ENCODE results near the gene PCDHB12.
"Not testable (repeated sequence)": the region's sequence is repeated elsewhere in the genome, so short reads cannot be mapped to it uniquely, and the experiment has no call there.

PCDHB12 gene

DNA sequence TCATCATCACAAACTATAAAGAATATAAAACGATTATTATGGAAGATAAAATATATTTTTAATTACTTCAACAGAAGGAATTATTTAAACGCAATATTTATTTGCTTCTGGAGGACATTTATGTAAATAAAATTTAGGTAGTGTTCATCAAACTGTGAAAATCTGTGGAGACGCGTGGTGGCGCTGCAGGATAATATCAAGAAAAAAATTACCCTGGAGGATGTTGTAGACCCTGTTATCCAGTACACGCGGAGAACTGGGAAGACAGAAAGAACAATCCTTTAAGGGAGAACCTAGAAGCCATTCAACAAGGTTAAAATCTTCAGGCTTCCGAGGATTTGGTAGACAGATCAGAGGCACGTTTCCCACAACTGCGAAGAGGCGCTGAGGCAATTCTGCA, at the start of gene PCDHB12:
Gene PCDHB12 (plus strand): TSS at position 242 of the 400 bp plus-strand sequence. CDS start 189 bp downstream, outside the sequence.
- DNase-seq (ENCODE audit: low read depth), result no peak

DNA sequence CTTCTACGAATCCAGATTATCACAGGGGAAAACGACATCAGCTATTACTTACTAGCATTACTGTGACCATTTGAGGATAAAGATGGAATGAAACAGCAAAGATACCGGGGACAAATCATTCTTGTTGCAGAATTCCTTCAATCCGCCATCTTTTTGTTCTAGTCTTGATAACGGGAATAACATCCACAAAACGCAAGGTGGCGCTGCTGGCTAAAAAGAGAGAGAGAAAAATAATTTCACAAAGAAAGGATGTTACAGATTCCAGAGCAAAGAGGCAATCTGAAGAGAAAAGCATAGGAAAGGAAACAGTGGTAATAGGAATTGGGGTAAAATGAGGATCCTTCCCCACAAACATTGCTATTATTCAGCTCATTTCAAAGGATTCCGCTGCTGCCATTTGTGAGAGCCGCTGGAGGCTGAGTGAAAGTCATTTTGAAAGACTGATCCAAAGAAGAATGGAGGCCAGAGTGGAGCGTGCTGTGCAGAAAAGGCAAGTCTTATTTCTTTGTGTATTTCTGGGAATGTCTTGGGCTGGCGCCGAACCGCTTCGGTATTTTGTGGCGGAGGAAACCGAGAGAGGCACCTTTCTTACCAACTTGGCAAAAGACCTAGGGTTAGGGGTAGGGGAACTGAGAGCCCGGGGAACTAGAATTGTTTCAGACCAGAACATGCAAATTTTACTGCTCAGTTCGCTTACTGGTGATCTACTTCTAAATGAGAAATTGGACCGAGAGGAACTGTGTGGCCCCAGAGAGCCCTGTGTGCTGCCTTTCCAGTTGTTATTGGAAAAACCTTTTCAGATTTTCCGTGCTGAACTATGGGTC, 35.9 kb upstream of the PCDHB12 start, which contains the start of gene PCDHB7:
Gene PCDHB7 (plus strand): TSS at position 264 of the 824 bp plus-strand sequence. CDS start 192 bp downstream, at position 456.
- no peak for DNase-seq (ENCODE audit: low read depth)

DNA sequence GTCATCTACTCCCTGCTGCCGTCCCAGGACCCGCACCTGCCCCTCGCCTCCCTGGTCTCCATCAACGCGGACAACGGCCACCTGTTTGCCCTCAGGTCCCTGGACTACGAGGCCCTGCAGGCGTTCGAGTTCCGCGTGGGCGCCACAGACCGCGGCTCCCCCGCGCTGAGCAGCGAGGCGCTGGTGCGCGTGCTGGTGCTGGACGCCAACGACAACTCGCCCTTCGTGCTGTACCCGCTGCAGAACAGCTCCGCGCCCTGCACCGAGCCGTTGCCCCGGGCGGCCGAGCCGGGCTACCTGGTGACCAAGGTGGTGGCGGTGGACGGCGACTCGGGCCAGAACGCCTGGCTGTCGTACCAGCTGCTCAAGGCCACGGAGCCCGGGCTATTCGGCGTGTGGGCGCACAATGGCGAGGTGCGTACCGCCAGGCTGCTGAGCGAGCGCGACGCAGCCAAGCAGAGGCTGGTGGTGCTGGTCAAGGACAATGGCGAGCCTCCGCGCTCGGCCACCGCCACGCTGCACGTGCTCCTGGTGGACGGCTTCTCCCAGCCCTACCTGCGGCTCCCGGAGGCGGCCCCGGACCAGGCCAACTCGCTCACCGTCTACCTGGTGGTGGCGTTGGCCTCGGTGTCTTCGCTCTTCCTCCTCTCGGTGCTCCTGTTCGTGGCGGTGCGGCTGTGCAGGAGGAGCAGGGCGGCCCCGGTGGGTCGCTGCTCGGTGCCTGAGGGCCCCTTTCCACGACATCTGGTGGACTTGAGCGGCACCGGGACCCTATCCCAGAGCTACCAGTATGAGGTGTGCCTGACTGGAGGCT, 34.0 kb upstream of the PCDHB12 start:
- DNase-seq (ENCODE audit: low read depth), result not testable (repeated sequence)

DNA sequence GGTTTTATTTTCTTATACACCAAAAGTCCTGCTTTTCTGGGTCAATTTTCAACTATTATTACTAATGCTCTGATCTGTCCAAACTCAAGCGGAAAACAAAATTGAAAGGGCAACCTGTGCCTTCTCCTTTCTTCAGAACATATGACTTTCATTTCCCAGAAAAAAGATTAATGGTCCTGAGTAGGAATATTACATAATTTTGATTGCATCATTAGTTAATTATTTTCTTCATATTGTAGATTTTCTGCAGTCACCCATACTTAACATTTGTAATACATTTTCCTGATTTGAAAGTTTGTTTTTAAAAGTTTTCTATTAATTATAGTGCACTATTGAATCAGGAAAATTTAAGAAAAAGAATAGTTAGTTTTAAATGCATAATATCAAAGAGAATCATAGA, 32.6 kb upstream of the PCDHB12 start:
- DNase-seq (ENCODE audit: low read depth), result no peak

DNA sequence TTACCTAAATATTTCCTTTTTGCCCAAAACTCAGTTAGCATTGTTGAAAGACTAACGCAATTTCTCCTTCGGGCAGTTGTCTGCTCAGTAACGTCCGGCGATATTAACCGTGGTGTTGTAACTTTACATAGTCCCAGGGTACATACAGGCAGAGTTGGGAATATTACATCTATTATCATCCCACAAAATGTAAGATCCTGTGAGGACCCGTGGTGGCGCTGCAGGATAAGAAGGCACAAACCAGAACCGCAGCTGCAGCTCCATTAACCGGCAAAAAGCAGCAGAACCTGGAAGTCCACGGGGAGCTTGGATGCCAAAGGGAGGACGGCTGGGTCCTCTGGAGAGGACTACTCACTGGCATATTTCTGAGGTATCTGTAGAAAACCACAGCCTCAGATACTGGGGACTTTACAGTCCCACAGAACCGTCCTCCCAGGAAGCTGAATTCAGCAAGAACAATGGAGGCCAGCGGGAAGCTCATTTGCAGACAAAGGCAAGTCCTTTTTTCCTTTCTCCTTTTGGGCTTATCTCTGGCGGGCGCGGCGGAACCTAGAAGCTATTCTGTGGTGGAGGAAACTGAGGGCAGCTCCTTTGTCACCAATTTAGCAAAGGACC, 30.8 kb upstream of the PCDHB12 start, which contains the start of gene PCDHB8:
Gene PCDHB8 (plus strand): TSS at position 214 of the 615 bp plus-strand sequence. CDS start 245 bp downstream, at position 459.
- not testable (repeated sequence) for DNase-seq (ENCODE audit: low read depth)

DNA sequence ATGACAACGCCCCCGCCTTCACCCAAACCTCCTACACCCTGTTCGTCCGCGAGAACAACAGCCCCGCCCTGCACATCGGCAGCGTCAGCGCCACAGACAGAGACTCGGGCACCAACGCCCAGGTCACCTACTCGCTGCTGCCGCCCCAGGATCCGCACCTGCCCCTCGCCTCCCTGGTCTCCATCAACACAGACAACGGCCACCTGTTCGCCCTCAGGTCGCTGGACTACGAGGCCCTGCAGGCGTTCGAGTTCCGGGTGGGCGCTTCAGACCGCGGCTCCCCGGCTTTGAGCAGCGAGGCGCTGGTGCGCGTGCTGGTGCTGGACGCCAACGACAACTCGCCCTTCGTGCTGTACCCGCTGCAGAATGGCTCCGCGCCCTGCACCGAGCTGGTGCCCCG, 29.1 kb upstream of the PCDHB12 start:
- not testable (repeated sequence) for DNase-seq (ENCODE audit: low read depth)

DNA sequence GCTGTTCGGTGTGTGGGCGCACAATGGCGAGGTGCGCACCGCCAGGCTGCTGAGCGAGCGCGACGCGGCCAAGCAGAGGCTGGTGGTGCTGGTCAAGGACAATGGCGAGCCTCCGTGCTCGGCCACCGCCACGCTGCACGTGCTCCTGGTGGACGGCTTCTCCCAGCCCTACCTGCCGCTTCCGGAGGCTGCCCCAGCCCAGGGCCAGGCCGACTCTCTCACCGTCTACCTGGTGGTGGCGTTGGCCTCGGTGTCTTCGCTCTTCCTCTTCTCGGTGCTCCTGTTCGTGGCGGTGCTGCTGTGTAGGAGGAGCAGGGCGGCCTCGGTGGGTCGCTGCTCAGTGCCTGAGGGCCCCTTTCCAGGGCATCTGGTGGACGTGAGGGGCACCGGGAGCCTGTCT, 28.6 kb upstream of the PCDHB12 start:
- DNase-seq (ENCODE audit: low read depth), result not testable (repeated sequence)

DNA sequence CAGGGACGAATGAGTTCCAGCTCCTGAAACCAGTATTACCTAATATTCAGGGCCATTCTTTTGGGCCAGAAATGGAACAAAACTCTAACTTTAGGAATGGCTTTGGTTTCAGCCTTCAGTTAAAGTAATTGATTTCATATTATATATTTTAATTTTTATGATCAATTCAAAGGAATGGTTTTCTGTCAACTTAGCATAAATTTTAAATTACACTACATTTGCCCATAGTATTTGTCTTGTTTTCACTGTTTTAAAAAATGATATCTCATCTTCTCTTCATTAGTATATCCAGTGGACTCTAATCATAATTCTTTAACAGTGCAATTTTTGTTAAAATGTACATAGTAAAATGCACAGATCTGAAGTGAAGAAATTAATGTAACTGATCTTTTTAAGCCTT, 28.2 kb upstream of the PCDHB12 start:
- DNase-seq (ENCODE audit: low read depth), result no peak

DNA sequence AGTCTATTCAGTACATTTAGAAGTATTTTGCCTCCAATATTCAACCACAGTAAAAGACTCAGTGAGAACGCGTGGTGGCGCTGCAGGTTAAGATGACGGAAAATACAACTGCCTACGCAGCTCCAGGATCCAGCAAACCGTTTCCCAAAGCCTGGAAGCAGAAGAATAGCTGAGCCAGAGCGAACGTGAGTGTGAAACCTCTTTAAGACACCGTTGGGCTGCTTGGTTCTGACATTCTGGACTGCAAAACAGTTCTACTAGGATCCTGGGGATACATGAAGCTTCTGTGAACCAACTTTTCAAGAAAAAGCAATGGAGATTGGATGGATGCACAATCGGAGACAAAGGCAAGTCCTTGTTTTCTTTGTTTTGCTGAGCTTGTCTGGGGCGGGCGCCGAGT, 26.3 kb upstream of the PCDHB12 start, which contains the start of gene PCDHB16:
Gene PCDHB16 (plus strand): TSS at position 140 of the 400 bp plus-strand sequence. CDS start 173 bp downstream, at position 313.
- peak; percentile 15 for DNase-seq (ENCODE audit: low read depth)

DNA sequence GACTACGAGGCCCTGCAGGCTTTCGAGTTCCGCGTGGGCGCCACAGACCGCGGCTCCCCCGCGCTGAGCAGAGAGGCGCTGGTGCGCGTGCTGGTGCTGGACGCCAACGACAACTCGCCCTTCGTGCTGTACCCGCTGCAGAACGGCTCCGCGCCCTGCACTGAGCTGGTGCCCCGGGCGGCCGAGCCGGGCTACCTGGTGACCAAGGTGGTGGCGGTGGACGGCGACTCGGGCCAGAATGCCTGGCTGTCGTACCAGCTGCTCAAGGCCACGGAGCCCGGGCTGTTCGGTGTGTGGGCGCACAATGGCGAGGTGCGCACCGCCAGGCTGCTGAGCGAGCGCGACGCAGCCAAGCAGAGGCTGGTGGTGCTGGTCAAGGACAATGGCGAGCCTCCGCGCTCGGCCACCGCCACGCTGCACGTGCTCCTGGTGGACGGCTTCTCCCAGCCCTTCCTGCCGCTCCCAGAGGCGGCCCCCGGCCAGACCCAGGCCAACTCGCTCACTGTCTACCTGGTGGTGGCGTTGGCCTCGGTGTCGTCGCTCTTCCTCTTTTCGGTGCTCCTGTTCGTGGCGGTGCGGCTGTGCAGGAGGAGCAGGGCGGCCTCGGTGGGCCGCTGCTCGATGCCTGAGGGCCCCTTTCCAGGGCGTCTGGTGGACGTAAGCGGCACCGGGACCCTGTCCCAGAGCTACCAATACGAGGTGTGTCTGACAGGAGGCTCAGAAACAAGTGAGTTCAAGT, 24.2 kb upstream of the PCDHB12 start:
- DNase-seq (ENCODE audit: low read depth), result not testable (repeated sequence)

DNA sequence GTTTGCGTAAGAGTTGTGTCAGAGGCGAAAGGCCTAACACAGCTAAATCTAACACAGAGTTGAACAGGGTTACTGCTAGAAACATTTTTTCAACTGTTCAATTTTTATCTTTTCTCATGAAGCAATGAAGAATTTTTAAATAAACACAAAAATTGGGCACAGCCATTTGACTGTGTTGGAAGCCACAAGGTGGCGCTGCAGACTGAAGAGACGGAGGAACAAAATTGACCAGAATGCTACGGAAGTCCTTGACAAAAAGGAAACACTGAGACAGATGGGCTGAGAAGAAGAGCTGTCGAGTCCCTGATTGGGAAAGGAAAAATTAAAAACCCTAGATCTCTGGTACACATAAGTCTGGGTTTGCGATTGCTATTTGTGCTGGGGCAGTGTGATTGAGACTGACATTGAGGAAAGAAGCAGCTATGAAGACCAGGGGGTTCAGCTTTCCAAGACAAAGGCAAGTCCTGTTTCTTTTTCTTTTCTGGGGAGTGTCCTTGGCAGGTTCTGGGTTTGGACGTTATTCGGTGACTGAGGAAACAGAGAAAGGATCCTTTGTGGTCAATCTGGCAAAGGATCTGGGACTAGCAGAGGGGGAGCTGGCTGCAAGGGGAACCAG, 21.5 kb upstream of the PCDHB12 start, which contains the start of gene PCDHB9:
Gene PCDHB9 (plus strand): TSS at position 265 of the 616 bp plus-strand sequence. CDS start 158 bp downstream, at position 423.
- no peak for DNase-seq (ENCODE audit: low read depth)

DNA sequence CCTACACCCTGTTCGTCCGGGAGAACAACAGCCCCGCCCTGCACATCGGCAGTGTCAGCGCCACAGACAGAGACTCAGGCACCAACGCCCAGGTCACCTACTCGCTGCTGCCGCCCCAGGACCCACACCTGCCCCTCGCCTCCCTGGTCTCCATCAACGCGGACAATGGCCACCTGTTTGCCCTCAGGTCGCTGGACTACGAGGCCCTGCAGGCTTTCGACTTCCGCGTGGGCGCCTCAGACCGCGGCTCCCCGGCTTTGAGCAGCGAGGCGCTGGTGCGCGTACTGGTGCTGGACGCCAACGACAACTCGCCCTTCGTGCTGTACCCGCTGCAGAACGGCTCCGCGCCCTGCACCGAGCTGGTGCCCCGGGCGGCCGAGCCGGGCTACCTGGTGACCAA, 19.8 kb upstream of the PCDHB12 start:
- not testable (repeated sequence) for DNase-seq (ENCODE audit: low read depth)

DNA sequence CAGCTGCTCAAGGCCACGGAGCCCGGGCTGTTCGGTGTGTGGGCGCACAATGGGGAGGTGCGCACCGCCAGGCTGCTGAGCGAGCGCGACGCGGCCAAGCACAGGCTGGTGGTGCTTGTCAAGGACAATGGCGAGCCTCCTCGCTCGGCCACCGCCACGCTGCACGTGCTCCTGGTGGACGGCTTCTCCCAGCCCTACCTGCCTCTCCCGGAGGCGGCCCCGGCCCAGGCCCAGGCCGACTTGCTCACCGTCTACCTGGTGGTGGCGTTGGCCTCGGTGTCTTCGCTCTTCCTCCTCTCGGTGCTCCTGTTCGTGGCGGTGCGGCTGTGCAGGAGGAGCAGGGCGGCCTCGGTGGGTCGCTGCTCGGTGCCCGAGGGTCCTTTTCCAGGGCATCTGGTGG, 19.4 kb upstream of the PCDHB12 start:
- DNase-seq (ENCODE audit: low read depth), result not testable (repeated sequence)

DNA sequence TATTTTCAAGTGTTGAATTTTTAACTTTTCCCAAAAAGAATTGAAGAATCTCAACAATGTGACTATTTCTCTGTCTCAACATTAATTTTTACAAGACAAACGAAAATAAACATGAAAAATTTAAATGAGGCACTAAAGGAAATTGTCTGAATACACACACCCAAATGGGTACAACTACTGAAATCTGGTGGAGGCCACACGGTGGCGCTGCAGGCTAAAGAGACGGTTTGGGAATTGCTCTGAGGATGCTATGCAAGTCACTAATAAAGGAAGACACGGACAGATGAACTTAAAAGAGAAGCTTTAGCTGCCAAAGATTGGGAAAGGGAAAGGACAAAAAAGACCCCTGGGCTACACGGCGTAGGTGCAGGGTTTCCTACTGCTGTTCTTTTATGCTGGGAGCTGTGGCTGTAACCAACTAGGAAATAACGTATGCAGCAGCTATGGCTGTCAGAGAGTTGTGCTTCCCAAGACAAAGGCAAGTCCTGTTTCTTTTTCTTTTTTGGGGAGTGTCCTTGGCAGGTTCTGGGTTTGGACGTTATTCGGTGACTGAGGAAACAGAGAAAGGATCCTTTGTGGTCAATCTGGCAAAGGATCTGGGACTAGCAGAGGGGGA, 16.3 kb upstream of the PCDHB12 start, which contains the start of gene PCDHB10:
Gene PCDHB10 (plus strand): TSS at position 244 of the 616 bp plus-strand sequence. CDS start 200 bp downstream, at position 444.
- DNase-seq (ENCODE audit: low read depth), result no peak

DNA sequence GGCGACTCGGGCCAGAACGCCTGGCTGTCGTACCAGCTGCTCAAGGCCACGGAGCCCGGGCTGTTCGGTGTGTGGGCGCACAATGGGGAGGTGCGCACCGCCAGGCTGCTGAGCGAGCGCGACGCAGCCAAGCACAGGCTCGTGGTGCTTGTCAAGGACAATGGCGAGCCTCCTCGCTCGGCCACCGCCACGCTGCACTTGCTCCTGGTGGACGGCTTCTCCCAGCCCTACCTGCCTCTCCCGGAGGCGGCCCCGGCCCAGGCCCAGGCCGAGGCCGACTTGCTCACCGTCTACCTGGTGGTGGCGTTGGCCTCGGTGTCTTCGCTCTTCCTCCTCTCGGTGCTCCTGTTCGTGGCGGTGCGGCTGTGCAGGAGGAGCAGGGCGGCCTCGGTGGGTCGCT, 14.2 kb upstream of the PCDHB12 start:
- DNase-seq (ENCODE audit: low read depth), result not testable (repeated sequence)

DNA sequence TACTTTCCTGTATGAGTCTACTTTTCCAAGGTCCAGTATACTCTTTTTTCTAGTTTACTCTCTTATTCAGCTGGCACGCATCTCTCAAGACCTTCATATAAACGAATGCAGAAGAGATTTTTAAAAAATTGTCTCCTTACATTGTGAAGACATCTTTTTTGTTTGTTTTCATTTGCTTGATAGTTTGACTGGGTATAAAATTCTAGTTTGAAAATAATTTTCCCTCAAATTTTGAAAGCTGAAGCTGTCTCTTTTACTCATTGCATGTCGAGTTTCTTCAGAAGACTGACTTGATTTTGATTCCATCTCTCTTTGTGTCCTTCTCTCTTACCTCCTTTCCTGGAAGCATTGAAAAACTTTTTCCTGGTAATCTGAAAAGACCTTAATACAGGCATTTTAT, 12.2 kb upstream of the PCDHB12 start:
- no peak for DNase-seq (ENCODE audit: low read depth)

DNA sequence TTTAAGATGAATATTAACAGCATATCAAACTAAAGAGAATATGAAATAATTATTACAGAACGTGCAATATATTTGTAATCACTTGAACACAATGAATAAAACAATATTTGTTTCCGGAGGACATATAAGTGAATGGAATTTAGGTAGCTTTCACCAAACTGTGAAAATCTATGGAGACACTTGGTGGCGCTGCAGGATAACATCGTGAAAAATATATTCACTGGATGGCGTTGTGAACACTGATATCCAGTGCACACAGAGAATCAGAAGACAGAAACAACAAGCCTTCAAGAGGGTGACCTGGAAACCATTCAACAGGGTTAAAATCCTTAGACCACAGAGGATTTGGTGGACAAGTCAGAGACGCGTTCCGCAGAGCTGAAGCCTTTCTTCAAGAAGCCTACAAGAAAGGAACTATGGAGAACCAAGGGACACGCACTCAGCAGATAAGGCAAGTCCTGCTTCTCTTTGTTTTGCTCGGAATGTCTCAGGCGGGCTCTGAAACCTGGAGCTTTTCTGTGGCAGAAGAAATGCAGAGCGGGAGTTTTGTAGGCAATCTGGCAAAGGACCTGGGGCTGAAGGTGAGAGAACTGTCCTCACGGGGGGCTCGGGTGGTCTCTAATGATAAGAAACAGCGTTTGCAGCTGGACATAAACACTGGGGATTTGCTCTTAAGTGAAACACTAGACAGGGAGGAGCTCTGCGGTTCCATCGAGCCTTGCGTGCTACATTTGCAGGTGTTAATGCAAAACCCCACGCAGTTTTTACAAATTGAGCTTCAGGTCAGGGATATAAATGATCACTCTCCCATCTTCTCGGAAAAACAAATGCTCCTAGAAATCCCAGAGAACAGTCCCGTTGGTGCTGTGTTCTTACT, 8.9 kb upstream of the PCDHB12 start, which contains the start of gene PCDHB11:
Gene PCDHB11 (plus strand): TSS at position 269 of the 877 bp plus-strand sequence. CDS start 148 bp downstream, at position 417.
- DNase-seq (ENCODE audit: low read depth), result no peak

DNA sequence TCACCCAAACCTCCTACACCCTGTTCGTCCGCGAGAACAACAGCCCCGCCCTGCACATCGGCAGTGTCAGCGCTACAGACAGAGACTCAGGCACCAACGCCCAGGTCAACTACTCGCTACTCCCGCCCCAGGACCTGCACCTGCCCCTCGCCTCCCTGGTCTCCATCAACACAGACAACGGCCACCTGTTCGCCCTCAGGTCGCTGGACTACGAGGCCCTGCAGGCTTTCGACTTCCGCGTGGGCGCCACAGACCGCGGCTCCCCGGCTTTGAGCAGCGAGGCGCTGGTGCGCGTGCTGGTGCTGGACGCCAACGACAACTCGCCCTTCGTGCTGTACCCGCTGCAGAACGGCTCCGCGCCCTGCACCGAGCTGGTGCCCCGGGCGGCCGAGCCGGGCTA, 7.4 kb upstream of the PCDHB12 start:
- not testable (repeated sequence) for DNase-seq (ENCODE audit: low read depth)

DNA sequence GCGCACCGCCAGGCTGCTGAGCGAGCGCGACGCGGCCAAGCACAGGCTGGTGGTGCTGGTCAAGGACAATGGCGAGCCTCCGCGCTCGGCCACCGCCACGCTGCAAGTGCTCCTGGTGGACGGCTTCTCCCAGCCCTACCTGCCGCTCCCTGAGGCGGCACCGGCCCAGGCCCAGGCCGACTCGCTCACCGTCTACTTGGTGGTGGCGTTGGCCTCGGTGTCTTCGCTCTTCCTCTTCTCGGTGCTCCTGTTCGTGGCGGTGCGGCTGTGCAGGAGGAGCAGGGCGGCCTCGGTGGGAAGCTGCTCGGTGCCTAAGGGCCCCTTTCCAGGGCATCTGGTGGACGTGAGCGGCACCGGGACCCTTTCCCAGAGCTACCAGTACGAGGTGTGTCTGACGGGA, 6.9 kb upstream of the PCDHB12 start:
- not testable (repeated sequence) for DNase-seq (ENCODE audit: low read depth)

Data from stromal cell of bone marrow (primary cell).